ENCODE results near the gene EIF1AX. TPM values are rescaled to one million over a fixed set of nuclear protein-coding genes. Genes with fewer than 3 reads are reported as not detected.
"Not testable (repeated sequence)": the region's sequence is repeated elsewhere in the genome, so short reads cannot be mapped to it uniquely, and the experiment has no call there.

Gene EIF1AX, protein sequence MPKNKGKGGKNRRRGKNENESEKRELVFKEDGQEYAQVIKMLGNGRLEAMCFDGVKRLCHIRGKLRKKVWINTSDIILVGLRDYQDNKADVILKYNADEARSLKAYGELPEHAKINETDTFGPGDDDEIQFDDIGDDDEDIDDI
- total RNA-seq = 80.2 TPM

DNA sequence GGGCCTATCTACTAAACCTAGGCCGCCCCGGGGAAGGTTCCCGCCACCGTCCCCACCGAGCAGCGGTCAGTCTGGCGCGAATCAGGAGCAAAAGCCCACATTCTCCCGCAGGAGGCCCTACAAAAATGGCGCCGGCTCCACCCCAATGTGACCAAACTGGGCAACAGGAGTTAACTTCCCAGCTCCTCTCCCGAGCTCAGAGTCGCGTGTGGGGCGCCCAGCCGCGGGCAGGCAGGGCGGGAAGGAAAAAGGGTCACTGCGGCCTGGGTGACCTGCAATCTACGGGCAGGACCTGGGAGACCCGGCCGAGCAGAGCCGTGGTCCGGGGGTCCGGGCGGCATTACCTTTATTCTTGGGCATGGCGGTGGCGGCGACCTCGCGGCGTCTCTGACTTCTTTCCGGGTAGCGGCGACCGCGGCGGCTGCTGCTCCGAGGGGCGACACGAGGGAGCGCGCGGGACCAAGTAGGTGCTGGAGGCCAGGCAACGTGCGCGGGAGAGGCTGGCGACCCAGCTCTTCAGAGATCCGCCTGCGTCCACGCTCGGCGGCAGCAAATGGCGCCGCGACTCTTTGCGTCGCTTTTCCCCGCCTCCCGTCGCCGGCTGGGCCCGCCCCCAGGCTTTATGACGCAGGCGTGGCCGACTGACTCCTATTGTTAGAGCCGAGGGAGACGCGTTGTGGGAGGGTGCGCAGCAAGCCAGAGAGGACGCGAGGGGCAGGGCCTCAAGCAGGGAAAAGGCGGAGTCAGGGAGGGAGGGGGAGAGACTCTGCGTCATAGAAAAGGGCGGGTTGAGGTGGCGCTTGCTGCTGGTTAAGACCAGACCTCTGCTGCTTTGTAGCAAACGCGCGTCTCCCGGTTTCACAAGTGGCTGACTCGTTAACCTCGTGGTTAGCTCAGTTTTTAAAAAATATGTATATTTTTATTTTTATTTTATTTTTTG is at the start of gene EIF1AX:
TSS of gene EIF1AX (minus strand) at position 558 of the 940 bp plus-strand sequence. CDS start at position 360, 198 bp downstream.
- DNase-seq (ENCODE audit: low spot score) = peak; percentile 99

DNA sequence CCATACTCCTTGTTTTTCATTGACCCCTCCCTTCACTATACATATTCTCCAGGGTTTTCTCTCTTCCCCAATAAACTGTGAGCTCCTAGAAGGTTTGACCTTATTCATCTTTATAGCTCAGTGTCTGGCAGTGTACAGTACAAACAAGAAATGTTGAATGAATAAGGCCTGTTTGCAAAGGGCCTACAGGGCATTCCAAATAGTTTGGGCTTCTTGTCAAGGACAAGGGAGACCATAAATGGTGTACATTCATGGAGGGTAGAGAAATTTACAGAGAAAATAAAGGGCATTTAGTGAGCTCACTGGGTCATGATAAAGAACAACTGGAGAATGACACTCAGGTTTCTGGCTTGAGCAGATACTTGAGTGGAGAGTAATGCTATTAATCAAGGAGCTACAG is 47.5 kb upstream of the EIF1AX start:
- DNase-seq (ENCODE audit: low spot score) = no peak

DNA sequence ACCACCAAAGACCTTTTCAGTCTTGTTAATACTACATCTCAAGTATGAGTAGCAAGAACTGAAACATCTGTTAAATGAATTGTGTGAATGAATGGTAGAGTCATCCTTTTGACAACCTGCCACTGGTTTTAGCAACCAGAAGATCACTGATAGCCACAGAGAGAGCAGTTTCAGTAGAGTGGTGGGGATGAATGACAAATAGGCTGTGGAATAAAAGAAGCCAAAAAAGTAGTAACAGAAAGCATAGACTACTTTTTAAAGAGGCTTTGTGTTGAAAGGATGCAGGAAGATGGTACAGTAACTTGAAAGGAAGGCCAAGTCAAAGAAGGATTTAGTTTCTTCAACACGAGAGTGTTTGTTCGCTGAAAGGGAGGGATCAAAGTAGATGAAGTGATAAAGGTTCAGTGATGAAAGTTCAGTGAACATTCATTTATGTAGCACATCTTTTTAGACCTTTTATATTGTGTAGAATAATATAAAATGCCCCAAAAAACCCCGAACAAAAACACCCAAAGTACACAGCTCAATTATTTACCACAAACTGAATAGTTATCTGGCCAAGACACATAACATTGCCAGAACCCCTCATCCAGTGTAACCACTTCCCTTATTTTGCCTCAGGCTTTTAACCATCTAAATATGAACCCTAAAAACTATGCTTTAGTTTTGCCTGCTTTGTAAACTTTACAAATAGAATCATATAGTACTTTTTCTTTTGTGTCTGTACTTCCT is 40.1 kb upstream of the EIF1AX start:
- no peak for DNase-seq (ENCODE audit: low spot score)

DNA sequence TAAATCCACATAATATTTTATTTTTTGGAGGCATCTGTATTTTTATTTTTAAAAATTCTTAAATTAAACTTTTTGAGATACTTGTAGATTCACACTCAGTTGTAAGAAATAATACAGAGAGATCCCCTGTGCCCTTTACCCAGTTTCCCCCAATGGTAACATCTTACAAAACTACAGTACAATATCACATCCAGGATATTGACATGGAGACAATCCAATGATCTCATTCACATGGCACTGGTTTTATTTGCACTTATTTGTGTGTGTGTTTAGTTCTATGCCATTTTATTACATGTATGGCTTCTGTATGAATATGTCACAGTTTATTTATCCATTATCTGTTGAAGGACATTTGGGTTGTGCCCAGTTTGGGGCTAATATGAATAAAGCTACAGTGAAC is 35.5 kb upstream of the EIF1AX start:
- DNase-seq (ENCODE audit: low spot score) = no peak

DNA sequence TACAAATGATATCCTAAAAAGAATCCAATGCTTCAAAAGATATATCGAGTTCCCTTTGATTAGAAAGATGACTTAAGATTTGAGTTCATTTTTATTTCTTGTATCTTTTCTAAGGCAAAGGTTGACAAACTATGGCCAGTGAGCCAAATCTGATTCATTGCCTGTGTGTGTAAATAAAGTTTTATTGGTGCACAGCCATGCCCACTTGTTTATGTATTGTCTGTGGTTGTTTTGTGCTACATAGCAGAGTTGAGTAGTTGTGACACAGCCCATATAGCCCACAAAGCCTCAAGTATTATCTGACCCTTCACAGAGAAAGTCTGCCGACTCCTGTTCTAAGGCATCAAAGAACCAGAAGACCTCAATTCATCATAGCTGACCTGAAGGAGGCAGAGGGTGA is 32.2 kb upstream of the EIF1AX start:
- no peak for DNase-seq (ENCODE audit: low spot score)

DNA sequence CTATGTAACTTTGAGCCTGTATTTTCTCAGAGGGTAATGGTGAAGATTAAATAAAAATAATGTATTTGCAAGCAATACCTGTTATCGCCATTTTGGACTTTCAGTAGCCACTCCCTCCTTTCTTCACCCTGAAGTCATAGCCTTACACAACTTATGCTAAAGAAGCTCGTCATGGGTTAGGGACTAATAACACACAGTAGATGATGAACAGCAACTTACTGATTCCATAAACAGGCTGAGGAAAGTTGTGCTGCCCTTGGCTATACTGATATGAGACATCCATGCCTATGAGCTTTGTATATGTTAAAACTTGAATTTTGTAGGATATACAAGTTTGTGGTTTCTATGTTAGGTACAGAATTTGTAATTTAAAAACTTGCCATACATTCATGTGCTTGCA is 31.7 kb upstream of the EIF1AX start:
- no peak for DNase-seq (ENCODE audit: low spot score)

DNA sequence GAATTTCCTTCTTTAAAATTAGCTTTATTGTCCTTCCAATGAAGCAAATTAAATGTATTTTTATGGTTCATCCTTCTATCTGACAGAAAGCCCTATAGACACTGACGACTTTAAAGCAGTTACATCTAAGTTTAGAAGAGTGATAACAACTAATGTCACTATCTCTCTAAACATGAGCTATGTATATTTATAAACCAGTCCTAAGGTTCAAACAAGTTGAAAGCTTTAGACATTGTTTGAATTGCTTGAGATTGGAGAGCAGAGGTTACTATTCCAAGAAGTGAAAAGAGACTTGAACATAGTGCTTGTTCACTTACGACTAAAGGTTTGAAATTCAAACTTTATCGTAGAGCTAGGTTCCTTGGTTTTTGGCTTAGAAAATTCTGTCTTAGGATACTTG is 30.2 kb upstream of the EIF1AX start:
- DNase-seq (ENCODE audit: low spot score) = no peak

DNA sequence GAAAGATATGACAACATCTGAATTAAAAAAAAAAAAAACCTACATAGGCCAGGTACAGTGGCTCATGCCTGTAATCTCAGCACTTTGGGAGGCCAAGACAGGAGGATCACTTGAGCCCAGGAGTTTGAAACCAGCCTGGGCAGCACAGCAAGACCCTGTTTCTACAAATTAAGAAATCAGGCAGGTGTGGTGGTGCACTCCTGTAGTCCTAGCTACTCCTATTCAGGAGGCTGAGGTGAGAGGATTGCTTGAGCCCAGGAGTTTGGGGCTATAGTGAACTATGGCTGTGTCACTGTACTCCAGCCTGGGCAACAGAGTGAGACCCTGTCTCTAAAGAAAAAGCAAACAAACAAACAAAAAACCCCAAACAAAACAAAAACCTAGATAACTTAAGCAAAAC is 20.9 kb upstream of the EIF1AX start:
- not testable (repeated sequence) for DNase-seq (ENCODE audit: low spot score)

DNA sequence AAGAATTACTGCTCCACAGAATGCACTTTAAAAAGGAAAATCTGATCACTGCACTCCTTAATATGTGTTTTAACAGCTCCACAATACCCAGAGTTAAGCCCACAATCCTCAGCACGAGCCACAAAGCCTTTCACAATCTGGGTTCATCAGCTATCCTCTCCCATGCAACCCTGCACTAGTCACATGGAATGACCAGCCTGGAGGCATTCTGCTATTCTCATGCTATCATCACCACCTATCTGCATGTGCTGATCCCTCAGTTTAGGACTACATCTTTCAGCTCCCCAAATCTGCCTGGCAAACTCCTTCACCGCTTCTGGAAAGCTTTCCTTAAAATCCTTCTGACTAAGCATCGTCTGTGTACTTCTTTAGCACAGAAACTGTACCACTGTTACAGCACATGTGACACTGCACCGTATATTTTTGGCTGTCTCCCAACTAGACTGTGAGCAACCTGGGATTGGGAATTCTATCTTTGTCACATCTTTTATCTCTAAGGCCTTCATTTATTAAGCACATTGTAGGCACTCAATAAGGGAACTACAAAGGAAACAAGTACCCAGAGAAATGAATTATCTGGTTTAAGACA is 18.3 kb upstream of the EIF1AX start:
- DNase-seq (ENCODE audit: low spot score) = no peak

DNA sequence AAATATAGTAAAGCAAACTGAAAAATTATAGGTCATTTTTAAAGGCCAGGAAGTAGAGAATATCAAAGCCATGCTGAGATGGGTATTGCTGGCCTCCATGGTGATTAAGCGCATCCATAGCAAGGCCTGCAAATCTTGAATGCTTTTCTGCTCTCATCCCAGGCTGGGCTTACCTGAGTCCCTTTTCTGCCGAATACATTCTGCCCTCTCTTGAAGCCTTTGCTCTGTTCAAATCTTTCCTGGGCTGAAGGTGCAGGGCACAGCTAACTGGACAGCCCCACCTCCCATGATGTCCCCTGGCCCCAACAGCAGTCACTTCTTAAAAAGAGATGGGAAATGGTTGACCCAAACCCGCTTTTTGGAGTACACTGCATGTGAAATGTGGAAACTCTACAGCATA is 10.1 kb upstream of the EIF1AX start:
- no peak for DNase-seq (ENCODE audit: low spot score)

DNA sequence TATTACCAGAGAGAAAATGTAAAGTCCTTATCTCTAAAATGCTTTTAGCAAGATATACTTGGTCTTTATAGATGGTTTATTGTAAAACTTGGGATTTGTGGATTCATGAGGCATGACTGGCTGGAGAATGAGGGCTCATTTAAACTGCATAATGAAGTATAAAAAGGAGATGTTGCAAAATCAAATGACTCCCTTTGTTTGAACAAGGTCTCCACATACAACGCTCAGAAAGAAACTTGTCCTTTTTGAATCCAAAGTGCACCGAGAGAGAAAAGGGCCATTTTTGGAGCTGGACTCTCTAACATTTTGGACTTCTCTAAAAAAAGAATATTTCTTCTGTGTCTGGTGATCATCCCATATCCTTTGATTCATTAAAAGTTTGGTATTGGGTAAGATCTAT is 7.7 kb upstream of the EIF1AX start:
- no peak for DNase-seq (ENCODE audit: low spot score)

DNA sequence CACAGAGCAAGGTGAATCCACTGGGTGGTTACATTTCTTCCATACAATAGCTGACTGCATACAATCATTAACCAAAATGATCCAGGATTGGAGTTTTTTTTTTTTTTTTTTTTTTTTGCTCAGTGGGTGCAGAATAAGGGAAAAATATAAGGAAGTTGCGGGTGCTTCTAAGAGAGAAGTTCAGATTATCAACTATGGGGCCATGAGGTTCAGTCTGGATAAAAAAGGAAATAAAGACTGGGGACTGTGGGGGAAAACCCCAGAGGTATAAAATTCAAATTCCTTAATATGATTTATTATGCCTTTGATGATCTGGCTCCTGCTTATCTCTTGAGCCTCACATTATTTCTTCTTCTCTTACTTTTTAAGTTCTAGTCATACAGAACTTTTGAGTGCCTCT is 5.9 kb upstream of the EIF1AX start:
- DNase-seq (ENCODE audit: low spot score) = no peak

DNA sequence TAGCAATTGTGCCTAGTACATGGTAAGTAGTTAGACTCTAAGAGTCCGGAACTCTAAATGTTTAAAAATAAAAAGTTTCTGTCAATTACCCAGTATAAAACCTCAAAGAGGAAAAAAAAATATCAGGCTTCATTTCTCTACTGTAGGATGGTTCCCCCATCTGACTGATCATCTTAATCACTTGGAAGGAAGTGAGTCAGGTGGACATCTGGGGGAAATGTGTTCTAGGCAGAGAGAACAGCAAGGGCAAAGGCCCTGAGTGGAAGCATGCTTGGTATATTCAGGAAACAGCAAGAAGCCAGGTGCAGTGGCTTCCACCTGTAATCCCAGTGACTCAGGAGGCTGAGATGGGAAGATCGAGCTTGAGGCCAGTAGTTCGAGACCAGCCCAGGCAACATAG is 2.9 kb upstream of the EIF1AX start:
- DNase-seq (ENCODE audit: low spot score) = no peak

DNA sequence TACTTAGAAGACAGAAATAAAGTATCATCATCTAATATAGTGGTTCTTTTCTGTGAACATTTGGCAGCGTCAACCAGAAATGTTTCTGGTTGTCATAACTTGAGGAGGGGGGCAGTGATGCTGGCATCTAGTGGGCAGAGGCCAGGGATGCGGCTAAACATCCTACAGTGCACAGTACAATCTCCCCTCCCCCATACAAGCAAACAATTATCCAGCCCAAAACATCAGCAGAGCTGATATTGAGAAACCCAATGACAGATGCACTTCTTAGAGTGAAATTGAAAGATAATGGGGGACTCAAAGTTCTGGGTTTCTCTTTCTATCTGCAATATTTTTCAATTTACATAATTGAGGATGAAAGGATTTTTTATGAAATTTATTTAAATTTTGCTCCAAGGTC is 1.9 kb upstream of the EIF1AX start:
- no peak for DNase-seq (ENCODE audit: low spot score)

DNA sequence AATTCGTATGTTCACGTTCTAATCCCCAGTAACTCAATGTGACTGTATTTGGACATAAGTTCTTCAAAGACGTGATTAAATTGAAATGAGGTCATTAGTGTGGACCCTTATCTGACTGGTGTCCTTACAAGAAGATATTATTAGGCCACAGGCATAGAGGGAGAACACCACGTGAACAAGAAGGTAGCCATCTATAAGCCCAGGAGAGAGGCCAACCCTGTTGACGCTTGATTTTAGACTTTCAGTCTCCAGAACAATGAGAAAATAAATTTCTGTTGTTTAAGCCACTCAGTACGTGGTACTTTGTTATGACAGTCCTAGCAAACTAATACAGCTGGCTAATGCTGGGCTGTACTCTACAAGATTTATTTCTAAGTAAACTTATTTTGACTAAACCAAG is 1.5 kb upstream of the EIF1AX start:
- DNase-seq (ENCODE audit: low spot score) = no peak

DNA sequence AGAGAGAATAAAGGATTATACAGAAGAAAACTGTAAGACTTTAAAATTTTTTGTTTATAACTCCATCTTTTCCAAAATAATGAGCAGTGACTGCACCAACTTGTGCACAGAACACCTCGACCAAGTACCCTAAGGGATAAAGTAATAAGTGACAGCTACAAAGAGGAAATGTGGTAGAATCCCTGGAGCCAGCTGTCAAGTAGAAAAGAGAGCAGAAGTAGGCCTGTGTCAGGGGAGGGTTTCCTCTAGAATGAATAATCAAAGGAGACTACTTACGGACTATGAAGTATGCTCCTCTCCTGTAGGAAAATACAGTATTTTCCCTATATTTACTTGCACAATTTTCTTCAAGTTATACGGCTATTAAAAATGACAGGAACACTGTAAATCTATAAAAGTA is 1.2 kb downstream of the EIF1AX start:
- DNase-seq (ENCODE audit: low spot score) = no peak

DNA sequence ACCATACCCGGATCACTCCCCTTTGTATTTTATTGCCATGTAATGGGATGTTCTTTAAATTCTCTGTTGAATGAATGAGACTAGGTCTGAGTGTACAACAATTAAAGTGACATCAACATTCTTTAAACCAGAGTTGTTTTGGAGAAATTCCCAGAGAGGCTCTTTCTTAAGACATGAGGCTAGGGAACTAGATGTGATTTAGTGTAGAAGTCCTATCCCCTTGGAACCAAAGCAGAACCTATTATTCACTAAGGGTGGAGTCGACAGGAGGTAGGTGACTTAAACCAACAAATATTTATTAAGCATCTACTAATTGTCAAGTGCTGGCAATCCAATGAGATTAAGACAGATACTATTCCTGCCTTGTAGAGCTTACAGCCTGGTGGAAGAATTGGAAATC is 1.7 kb downstream of the EIF1AX start:
- no peak for DNase-seq (ENCODE audit: low spot score)

DNA sequence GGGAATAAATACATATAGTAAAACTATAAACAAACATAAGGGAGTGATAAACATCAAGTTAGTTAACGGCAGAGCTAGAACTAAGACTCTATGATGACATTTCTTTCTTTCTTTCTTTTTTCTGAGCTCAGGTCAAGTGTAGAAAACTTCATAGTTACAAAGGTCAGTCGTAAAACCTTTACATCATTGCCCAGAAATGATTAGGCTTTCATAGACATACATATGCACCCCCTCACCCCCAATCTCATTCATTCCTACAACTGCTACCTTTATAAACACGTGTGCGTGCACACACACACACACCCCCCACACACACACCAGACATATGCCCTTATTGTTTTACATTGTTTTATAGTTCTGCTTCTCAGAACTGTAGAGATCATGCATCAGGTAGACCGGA is 5.7 kb downstream of the EIF1AX start:
- DNase-seq (ENCODE audit: low spot score) = no peak

DNA sequence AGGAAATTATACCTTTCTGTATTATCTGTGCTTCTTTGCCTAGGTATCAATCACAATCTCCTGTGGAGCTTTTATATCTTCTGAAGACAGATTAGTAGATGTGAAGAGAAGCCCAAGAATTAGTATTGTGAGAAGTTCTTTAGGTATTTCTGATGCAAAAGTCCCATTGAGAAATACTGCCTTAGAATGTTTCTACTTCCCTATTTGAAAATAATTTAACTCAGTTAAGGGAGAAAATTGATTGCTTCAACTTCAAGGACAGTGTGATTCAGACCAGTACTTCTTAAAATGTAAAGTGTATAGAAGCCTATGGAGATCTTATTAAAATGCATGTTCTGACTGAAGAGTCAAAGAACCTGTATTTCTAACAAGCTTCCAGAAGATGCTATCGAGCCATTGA is 9.0 kb downstream of the EIF1AX start:
- no peak for DNase-seq (ENCODE audit: low spot score)

DNA sequence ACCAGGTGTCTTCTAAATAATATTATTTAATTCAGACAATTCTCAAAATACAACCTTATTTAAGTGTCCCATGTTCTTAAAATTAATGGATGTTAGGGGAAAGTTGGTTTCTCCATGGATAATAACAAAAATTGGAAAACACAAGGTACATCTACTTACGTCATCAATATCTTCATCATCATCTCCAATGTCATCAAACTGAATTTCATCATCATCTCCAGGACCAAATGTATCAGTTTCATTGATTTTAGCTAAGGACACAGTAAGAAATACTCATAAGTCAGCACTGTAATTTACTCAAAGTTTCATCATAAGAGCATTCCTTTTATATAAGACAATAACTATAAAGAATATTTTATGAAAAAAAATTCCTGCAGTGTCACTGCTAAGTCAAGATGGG is 11.3 kb downstream of the EIF1AX start:
- DNase-seq (ENCODE audit: low spot score) = no peak

DNA sequence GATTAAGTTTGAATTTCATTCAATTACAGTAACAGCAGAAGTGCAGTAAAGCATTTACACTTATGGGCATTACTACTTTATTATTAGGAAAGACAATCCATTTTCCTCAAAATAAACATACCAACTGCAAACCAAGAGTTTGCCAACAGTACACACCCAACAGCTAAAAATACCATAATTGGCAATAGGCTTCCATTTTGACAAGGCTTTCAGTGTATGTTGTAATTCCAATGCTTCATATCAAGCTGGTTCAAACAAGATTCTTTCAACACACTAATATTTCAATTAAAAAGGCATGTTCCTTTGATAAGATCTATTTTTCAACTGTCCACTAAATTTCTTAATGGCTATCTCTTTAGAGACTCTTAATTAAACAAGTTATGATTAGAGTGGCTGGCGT is 12.1 kb downstream of the EIF1AX start:
- no peak for DNase-seq (ENCODE audit: low spot score)

DNA sequence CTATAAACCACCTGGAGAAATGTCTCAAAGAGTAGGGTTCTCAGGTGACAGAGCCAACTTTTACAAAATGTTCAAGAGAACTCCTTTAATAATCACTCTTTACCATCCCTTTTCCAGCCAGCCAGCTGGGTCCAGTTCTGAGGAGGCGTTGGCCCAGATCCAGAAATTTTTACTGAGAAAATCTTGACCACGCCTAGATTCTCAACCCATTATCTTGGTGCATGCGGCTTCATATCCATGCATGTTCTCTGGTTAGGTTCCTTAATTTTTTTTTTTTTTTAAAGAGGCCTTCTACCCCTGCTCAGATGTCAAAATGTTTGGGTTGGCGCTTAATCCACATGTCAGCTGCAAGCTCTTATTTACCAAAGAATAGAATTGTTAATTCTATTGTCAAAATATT is 13.0 kb downstream of the EIF1AX start:
- DNase-seq (ENCODE audit: low spot score) = no peak
